Stimulated activated CD4-positive, alpha-beta T cell treated with anti-CD3 and anti-CD28 coated beads, TNF-alpha, amount 100 ng/mL, for 1 hour (primary cell): ENCODE measurements around the gene PFDN1.

ENCODE experiments used
- DNase-seq, 3 donors: peaks; one replicate each; pipeline ENCODE4 v3.0.0-alpha.2; 2020; ENCODE audit warnings: low read depth in 3 of 3, low spot score in 1 of 3

PFDN1 gene

DNA sequence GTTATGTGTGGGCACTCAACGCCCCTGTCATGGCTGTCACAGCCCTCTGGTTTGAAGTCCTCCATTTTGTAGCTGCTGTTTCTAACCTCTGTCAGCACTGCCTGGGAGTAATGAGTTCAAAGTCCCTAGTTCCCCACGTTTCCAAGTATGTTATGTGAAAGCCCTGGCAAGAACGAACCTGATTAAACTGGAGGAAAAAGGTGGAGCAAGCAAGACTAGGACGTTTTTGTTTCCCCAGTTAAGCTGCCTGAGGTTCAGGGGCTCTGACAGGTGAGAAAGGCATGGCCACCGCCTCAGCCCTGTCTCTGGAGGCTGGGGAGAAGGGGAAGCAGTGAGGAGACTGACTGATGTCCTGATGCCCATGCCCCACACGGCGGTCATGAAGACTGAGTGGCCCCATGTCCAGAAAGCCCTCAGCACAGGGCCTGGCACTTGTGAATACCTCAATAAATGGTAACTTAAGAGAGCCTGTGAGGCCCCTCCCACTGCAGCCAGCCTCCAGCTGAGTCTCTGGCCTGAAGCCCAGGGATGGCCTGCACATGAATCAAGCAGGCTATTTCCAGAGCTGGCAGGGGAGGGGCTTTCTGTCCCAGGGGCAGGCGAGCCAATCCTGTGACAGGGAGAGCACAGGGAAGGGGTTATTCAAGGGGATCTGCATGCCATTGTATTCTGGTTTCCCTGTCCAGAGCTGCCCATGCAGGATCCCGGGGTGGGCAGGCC lies 61.8 kb downstream of the PFDN1 start:
- no peak for DNase-seq

DNA sequence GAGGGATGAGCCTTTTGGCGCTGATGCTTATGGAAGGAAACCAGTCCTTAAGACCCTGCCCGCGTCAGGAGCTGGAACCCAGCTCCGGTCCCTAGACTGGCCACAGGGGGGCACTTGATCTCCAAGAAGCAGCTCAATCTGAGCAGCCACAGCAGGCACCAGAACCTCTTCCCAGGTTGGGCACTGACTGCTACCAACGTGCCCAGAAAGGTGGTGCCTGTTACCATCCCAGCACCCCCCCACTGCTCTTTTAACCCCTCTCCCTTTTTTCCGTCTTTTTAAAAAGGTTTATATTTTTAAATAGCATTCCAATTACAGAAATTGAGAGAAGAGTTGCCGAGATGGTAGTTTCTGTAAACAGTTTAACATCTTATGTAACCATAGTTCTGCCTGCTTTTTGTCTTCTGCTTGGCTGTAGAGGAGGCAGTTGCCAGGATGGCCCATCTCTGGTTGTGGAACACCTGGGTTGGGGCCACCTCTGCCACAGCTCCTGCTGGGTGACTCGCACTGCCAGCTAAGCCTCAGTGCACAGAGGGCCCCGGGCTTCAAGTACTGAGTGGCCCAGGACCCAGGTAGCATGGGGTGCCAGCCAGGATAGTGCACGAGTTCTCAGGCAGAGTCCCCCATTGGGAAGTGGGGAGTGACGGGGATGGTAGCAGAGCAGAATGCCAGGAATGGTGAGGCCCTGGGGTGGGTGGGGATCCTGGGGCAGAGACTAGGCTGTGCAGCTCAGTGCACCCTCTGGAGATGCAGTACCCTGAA lies 62.8 kb downstream of the PFDN1 start:
- DNase-seq, result peak in 2 of 3 donors; percentile 22 to 37

DNA sequence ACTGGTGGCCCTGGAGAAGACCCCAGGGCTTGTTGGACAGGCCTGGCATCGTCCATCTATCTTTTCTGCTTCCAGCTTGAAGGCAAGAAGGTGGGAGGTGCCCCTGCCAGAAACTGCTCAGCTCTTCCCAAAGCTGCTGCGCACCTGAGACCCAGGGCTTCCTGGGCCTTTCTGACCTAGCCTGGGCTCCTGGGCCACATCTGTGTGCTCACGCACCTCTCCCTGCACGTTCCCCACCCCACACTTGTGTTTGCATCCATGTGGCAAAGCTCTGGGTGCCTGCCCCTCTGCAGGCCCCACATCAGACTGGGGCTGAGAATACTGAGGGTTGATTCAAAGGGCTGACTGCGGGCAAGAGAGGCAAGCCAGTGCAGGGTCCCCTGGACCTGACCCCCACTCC lies 63.4 kb downstream of the PFDN1 start:
- DNase-seq, result no peak

DNA sequence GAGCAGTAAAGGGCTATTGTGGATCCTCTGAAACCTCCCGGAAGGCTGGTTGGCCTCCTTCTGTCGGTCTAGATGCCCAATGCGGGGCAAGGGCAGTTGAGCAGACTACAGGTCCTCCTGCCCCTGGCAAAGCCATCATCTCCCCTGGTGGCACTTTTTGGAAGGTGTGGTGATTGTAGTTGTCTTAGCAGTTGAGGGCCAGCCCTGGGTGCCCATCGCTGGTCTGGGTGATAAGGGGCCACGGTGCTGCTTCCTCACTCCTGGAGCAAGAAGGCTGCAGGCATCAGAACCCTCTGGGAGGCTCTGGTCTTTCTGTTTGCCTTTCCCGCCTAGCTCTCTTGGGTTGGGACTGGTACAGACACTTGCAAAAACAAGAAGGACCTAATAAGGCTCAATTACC lies 64.1 kb downstream of the PFDN1 start:
- no peak for DNase-seq

DNA sequence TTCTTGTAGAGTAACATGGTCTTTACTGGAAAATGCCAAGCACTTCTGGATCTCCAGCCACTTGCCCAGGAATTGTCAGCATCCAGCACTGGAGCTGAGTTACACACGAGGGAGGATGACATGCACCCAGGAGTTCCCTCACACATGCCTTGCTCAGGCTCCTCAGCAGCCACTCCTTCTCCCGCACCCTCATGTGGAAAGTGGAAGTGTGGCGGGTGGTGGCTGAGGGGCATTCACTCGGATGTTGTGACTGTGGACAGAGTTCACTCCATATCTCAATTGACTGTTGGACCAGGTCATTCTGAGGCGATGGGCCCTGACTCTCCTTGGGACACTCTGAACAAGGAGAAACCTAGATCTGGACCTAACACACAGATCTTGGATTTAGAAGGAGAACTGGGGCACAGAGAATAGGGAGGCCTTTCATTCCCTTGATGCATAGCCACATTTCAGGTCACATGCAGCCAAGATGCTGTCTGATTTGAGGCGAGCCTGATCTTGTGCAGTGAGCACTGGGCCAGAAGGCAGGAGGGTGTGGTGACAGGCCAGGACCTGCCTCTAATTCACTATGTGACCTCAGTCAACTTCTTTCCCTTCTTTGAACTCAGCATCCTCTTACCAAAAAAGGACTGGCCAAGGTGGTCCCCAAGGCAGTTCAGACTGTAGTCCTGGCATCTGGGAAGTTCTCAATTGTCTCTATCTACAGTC lies 65.9 kb downstream of the PFDN1 start:
- no peak for DNase-seq

DNA sequence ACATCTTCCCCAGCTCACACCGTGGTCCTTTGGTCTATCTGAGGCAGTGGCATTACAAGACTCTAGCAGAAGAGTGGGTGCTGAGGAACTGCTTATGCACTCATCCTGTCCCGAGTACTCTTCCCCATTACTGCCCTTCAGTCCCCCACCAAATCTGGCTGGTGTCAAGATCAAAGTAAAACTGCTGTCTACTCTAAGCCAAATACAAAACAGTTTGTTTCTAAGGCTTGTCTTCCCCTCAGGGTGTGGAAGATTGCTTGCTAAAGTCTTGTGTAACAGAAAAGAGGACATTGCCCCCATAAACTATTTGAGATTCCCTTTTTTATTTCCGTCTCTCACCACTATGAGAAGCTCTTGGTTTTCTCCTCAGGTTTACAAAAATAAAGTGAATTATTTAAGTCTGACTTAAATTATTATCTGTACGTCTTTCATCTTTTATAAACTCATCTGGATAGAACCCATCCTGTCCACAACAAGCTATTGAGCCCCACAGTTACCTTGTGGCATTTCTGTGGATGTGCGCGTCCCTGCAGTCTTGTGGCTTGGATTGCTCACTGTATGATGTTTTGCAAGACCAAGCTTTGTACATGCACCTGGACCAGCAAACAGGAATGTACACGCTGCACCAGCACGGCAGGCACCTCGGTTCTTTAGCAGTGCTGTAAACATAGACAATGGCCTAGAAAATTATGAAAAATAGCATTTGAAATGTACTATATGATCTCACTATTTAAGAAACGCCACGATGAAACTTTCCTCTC lies 66.9 kb downstream of the PFDN1 start:
- DNase-seq, result no peak

DNA sequence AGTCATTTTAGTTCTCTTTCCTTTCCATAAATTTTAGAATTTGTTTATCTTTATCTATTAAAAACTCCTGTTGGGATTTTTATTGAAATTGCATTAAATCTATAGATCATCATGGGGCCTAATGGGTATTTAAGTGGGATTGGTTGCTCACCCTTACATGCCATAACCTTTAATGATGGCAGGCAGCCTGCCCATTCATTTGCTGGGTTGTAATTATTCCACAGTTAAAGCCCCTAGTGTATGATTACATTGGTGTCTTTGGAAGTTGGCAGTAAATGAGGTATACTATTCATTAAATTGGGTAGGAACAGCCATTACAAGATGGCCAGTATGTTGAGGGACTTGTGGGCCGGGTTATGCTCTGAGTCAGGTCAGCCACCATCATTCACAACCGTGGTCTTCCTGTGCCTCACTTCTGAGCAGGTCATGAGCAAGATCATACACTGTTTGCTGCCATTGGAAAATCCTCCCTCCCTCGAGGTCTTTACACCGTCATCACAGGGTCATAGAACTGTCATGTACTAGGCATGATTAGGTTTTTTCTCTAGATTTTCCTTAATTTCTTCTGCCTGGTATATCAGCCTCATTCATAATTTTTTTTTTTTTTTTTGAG lies 68.4 kb downstream of the PFDN1 start:
- DNase-seq, result no peak

DNA sequence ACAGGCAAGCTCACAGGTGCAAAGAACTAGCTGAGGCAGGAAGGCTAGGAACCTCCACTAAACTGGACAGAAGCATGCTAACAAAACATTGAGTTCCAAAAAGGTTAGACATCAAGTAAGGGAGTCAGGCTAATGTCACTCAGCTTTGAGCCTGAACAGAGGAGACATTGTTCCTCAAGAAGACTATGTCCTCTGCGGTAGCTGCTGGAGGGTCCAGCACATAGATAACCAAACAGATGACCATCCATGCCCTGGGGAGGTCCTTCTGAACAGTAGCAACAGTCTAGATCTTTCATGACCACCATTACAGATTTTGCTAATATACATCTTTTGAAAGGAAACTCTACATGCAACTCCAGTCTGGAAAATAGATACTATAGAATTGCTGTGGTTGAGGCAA lies 70.2 kb downstream of the PFDN1 start:
- DNase-seq, result no peak

DNA sequence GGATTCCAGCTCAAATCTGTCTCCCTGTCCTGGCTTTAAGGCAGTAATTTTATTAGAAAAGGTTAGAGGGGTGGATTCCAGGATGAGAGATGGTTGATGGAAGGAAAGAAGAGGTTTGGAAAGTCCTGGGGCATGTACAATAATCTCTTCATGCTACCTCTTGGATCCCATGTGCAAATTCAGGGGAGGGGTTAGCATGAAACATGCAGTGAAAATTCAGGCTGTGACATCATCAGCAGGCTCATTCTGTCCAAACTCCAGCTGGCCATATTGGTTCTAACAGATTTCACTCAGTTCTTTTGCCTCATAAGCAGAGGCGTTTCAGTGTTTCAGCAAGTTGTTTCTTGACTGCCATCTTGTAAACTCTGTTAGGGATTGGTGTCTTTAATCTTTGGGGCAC lies 72.5 kb downstream of the PFDN1 start:
- no peak for DNase-seq

DNA sequence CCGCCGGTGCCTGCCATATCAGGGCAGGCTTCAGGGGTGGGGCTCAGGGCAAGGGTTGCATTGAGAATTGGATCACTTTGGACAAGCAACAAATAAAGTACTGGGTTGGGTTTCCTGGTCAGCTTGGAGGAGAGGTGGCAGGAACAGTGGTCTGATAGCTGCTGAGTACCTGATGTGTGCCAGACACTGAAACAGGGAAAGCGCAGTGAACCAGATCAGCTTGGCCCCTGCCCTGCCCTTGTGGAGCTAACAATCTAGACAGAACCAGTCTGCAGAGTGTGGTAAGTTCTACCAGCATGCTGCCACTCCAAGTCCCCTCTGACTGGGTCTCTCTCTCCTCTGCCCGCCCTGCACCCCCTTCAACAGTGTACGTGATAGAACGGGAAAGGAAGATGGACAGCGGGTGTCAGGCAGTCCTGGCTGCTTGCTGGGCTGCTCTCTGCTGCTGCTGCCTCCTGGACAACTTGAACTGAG lies 74.5 kb downstream of the PFDN1 start:
- DNase-seq, result no peak

DNA sequence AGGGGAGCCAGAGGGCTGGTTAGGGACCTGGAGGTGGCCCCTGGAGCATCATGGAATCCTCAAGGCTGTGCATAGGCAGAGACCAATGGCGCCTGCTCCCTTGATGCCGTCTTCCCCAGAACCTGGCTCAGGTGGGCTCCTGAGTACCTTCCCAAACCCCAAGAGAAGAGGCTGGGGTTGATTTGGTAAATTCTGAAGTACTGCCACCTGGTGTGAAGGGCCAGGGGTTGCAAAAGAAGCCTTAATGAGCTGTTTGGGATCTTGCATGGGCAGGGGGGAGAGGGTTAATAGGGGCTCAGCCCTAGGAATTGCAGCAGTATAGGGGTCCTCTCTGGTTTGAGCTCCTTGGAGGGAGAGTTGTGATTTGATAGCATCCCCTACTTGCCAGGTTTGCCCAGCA lies 75.9 kb downstream of the PFDN1 start:
- DNase-seq, result no peak

DNA sequence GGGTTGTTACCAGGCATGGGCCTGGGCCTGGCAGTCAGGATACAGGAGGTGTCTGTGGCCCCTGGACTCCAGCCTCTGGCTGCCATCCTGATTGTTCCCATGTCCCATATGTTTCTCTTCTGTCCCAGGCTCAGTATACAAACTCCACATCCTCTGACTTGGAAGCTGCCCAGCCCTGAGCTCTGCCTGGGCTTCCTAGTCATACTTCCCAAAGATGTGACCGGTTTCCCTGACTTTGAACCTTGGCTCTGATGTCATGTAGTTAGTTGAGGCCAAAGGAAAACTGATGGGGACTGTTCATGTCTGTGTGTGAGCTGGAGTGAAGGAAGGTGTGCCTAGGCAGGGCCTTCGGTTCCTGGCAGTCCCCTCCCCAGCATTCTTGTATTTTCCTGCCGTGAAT lies 77.5 kb downstream of the PFDN1 start:
- DNase-seq, result no peak

DNA sequence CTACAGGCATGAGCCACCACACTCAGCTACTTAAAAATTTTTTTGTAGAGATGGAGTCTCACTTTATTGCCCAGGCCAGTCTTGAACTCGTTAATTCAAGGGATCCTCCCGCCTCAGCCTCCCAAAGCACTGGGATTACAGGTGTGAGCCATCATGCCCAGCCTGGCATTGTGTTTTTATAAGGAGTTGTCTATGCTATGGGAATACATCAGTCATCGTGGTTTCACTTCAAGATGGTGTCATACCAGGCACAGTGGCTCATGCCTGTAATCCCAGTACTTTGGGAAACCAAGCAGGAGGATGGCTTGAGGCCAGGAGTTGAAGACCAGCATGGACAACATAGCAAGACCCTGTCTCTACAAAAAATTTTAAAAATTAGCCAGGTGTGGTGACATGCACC lies 78.2 kb downstream of the PFDN1 start:
- no peak for DNase-seq

DNA sequence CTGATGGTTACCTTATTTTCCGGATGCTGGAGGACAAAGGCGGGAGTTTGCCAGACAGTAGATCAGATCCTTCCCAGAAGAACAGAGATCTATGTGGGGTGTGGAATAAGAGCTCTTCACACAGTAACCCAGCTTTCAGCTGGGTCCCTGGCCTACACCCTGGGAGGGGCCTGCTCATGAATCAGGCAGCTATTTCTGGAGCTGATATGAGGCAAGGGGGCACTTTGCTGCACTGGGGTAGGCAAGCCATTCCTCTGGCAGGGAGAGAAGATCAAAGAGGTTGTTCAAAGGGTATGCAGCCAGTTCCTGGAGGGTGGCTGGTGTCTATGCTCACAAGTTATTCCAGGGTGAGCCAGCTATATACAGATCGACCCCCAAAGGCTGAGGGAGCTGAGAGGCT lies 79.3 kb downstream of the PFDN1 start:
- no peak for DNase-seq

DNA sequence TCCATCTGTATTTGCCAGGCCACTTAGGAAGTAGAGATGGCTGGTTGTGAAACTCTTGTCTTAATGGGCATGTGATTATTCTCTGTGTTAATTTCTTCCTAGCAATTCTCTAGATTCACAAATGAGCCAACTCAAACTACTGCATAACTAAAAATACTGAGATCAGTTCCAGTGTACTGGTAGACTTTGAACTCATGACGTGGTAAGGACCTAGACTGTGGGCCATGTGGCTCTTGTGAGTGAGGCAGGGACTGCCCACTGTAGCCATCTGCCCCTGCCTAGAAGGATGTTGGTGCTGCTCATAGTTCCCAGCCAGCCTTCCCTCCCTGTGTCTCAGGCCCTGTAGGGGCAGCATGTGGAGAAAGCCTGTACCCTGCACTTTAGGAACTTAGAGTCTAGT lies 80.5 kb downstream of the PFDN1 start:
- DNase-seq, result no peak

DNA sequence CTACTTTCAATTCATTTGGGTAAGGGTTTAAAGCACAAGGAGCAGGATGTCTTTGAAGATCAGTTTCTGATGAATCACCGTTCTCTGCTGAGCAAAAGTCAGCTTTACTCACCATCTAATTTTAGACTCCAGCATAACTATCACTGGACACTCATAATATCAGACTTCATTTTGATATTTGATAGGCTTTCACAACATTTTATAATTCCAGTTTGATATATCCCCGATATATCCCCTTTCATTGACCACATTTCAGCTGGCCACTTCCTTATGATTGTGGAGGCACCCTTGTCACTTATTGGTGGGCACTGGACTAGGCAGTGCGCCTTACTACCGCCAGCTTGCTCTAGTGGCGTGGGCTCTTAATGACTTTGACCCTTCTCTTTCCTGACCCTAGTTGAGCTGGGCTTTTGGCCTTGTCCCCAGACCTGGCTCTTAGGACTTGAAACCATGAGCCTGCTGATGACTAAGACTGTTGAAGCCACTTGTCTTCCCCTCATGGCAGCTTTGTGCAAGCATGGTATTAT lies 81.1 kb downstream of the PFDN1 start:
- no peak for DNase-seq

DNA sequence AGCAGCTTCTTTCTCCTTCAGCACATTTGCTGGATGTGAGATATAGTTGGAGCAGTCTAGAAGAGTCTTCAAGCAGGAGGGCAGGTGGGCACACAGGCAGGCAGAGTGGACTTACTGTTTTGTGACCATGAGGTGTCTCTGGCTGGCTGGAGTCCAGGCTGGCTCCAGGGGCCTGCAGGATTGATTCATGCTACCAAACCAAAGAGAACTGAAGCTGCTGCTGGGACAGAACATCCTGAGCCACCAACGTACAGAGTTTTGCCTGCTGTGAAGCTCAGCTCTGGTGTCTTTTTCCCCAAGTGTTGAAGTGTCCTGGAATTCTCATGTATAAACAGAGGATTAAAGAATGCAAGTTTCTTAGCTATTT lies 82.2 kb downstream of the PFDN1 start:
- DNase-seq, result no peak

DNA sequence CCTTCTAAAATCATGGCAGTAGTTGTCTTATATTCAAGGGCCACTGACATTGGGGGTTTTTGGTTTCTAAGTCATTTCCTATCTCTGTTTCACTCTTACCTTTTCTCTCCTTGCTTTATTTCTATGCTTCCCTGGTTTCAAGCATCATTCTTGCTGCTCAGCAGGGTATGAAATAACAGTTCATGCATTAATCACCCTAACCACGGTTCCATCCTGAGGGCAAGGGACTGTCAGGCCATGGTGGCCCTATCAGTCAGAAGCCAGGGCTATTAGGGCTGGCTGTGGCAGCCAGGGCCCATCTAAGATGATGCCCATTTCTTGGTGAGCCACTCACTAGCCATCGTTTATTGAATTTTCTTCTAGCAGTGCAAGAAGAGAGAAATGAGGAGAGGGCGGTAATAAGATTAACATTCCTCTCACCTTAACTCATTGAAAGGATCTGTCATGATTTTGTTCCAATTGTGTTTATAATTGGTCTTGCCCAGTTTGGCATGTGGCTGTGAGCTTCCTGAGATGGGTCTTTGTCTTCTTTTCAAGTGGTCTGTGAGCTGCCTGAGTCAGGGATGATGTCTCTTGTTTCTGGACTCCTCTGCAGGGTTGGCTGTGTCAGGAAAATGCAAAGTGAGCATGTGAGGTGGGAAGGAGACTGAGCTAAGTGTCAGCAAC lies 82.7 kb downstream of the PFDN1 start:
- DNase-seq, result no peak

DNA sequence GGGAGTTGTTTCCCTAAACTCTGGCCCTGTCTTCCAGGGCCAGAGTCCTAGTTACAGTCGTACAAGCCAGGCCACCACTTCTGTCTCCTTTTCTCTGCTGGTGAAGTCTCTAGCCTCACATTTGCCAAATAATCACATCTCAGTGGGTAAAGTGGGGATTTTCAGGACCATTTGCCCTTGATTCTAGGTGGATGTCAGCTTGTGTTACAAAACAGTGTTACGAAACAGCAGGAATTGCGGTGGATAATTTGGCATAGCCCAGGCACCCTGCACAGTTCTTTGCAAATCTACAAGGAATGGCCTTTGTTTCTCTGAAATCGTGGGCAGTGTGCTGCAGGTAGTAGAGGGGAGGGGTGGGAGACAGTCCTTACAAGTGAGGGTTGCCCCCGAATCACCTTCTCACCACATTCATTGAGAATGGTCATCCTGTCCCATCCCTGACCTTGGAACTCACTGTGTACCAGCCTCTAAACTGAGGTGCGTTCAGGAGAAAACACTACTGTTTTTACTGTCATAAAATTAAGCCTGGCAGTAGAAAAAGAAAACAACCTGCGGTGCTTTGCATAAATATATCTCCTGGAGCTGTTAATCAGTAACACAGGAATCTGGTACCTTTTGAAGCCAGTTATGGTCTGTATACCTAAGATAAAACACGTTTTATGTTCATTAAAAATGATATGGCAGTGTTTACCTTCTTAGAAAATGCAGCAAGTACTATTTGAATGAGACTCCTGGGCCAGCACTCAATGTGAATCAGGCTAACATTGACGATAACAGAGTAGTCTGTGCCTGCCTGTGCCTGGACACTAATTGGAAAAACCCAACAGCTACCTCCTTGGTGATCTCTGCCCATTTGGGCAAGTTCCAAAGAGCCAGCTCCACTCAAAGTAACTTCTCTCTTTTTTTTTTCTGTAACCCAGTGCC lies 83.6 kb downstream of the PFDN1 start:
- no peak for DNase-seq
